MG63 (cell line): ENCODE measurements around the gene AMOT. TPM values are rescaled to one million over a fixed set of nuclear protein-coding genes. Genes with fewer than 3 reads are reported as not detected.
"Not testable (repeated sequence)": the region's sequence is repeated elsewhere in the genome, so short reads cannot be mapped to it uniquely, and the experiment has no call there.

ENCODE experiments used
- DNase-seq: peaks from one replicate; pipeline ENCODE4 v3.0.0-alpha.2; 2020
- H3K27me3 ChIP-seq: fragments of 250-450 bp; sonication (Bioruptor Pico); 2 replicates; pipeline ENCODE4 v1.5.1; 2020; ENCODE audit warnings: mild to moderate bottlenecking, moderate library complexity
- H3K36me3 ChIP-seq: fragments of 250-450 bp; sonication (Bioruptor Pico); 2 replicates; pipeline ENCODE4 v1.5.1; 2020; ENCODE audit warnings: mild to moderate bottlenecking, moderate library complexity
- H3K4me3 ChIP-seq: fragments of 250-450 bp; sonication (Bioruptor Pico); 2 replicates; pipeline ENCODE4 v1.5.1; 2020; ENCODE audit warnings: mild to moderate bottlenecking, moderate library complexity
- H3K9me3 ChIP-seq: fragments of 250-450 bp; sonication (Bioruptor Pico); 2 replicates; pipeline ENCODE4 v1.5.1; 2020; ENCODE audit warnings: mild to moderate bottlenecking, moderate library complexity
- total RNA-seq: library from RNA; depleted of rRNA; stranded (reverse); fragments of >200 nt; shearing (Covaris generic); gene quantifications from 2 replicates; pipeline ENCODE4 v1.2.3, GENCODE V29; 2014; ENCODE audit warnings: low replicate concordance; rRNA removed

AMOT gene, protein sequence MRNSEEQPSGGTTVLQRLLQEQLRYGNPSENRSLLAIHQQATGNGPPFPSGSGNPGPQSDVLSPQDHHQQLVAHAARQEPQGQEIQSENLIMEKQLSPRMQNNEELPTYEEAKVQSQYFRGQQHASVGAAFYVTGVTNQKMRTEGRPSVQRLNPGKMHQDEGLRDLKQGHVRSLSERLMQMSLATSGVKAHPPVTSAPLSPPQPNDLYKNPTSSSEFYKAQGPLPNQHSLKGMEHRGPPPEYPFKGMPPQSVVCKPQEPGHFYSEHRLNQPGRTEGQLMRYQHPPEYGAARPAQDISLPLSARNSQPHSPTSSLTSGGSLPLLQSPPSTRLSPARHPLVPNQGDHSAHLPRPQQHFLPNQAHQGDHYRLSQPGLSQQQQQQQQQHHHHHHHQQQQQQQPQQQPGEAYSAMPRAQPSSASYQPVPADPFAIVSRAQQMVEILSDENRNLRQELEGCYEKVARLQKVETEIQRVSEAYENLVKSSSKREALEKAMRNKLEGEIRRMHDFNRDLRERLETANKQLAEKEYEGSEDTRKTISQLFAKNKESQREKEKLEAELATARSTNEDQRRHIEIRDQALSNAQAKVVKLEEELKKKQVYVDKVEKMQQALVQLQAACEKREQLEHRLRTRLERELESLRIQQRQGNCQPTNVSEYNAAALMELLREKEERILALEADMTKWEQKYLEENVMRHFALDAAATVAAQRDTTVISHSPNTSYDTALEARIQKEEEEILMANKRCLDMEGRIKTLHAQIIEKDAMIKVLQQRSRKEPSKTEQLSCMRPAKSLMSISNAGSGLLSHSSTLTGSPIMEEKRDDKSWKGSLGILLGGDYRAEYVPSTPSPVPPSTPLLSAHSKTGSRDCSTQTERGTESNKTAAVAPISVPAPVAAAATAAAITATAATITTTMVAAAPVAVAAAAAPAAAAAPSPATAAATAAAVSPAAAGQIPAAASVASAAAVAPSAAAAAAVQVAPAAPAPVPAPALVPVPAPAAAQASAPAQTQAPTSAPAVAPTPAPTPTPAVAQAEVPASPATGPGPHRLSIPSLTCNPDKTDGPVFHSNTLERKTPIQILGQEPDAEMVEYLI
- total RNA-seq: 0.79 and 2.7 TPM in 2 replicates

DNA sequence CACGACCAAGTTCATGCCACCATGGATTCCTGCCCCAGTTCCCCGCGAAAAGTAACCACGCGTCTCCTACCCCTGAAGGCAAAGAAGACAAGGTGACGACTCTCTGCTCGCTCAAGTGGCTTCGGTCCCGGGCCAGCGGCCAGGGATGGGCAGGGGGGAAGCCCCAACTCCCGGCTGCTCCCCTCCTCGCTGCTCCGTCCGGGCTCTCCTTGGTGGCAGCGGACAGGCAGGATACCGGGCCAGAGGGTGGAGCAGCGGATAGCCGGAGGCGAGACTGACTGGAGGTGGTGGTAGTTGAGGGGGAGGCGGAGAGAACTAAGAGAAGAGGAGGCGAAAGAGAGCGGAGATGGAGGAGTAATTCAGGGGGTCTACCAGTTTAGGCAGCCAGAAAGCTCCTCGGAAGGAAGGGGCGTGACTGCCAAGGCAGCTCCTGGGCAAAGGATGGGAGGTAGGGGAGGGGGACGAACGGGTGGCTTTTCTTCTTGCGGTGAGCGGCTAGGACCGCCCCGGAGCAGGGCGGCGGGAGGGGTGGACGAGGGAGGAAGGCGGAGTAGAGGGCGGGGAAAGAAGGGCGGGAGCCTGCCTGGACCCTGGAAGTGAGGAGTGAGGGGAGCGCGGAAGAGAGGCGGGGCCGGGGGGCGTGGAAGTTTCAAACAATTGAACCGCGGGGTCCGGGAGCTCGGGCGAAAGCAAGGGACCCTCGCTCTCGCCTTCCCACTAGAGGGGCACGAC, at the start of gene AMOT:
Gene AMOT (minus strand): TSS at position 450 of the 732 bp plus-strand sequence. CDS start 17,705 bp downstream, outside the sequence.
- H3K36me3 ChIP-seq: no peaks in the 10 kb centered on the region
- peak; percentile 73 for DNase-seq
- peak within 1 kb of the TSS; percentile 62 for H3K4me3 ChIP-seq
- no peaks in the 10 kb centered on the region for H3K9me3 ChIP-seq
- no peaks in the 10 kb centered on the region for H3K27me3 ChIP-seq

DNA sequence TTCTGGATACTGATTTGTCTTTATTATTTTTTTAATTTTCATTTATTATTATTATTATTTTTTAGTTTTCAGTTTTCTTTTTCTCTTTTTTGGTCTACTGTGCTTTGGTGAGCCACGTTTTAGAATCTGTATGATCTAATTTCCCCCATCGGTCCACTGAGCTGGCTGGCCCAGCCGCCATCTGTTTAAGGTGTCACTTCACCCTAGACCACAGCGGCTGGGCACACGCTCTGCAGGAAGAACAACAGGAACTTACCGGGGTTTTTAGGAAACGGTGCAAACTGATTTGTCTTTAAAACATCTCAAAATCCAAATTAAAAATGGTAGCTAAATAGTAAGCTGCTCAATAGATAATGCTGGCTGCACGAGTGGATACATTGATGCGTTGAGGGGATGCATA, 48.8 kb upstream of the AMOT start:
- no peaks in the 10 kb centered on the region for H3K36me3 ChIP-seq
- no peaks in the 10 kb centered on the region for H3K27me3 ChIP-seq
- H3K9me3 ChIP-seq: no peaks in the 10 kb centered on the region
- H3K4me3 ChIP-seq: no peak overlapping the region
- DNase-seq: no peak

DNA sequence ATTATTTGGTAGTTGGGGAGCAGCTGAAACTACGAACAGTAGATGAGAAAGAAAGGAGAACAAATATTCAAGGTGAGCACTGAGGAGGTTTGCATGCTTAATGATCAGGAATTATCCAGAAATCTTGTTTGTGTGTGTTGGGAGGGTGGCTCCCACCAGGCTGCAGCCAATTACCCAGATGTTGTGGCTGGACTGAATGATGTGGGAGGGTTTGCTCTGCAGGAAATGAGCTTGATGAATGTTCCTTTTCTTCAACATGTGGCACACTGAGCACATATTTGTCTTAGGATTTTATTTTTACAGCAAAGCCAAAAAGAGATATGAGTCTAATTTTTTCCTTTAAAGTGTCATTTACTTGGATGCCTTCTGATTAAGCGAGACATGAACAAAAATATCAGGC, 48.3 kb upstream of the AMOT start:
- Histone ChIP-seq H3K36me3 (no peaks in the 10 kb centered on the region), H3K9me3 (no peaks in the 10 kb centered on the region), H3K4me3 (no peak overlapping the region), H3K27me3 (no peaks in the 10 kb centered on the region)
- DNase-seq: no peak

DNA sequence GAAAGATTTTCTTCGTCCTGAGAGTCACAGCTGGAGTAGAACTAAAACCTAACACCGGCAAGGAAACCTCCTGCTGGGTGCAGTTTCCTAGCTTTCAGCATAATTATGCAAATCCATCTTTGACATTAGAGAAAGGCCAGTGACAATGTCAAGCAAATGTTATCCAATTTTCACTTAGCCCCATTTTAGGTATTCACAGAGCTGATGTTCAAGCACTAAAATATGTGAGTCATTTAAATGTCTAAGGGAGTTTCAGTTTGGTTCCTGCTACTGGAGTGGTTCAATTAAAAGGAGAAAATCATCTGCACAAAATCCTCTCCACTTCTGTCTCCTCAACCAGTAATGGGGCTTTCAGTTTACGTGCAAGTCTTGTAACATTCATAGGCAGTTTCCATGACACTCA, 37.1 kb upstream of the AMOT start:
- DNase-seq: no peak
- no peaks in the 10 kb centered on the region for H3K27me3 ChIP-seq
- H3K36me3 ChIP-seq: no peaks in the 10 kb centered on the region
- no peaks in the 10 kb centered on the region for H3K9me3 ChIP-seq
- no peak overlapping the region for H3K4me3 ChIP-seq

DNA sequence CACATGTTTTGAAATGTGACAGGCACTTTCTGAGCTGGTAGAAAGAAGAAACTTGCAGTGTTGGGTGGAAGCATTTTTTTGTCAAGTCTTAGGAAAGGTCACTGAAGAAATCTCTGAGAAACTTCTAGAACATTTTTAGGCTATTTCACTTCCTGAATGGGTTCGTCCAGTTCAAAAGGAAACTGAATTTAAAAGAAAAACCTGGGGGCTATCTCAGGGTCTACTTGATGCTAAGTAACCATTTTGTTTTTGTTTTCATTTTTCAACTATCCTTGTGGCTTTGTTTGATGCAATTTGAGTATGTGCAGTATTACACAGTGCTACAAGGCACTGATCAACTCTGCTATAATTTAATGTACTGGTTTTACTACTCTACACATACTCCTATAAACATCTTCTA, 34.0 kb upstream of the AMOT start:
- Histone ChIP-seq H3K4me3 (no peak overlapping the region), H3K27me3 (no peaks in the 10 kb centered on the region), H3K9me3 (no peaks in the 10 kb centered on the region), H3K36me3 (no peaks in the 10 kb centered on the region)
- DNase-seq: no peak

DNA sequence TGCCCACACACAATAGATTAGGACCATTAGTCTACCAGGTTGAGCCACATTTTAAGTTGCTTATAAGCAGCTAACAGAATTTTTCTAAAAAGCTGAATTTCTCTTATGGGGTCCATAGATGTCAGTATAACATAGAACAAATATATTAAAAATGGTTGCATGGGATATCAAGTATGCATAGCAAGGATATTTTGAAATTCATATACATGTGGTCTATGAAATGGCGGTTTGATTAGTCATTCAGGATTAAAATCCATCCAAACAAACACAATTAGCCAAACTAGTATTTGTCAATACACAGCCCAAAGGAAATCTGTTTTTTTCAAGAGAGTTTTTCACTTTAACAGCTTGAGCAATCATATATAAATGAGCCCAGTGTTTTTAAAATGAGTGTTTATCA, 33.5 kb upstream of the AMOT start:
- no peaks in the 10 kb centered on the region for H3K9me3 ChIP-seq
- H3K27me3 ChIP-seq: no peaks in the 10 kb centered on the region
- no peak overlapping the region for H3K4me3 ChIP-seq
- H3K36me3 ChIP-seq: no peaks in the 10 kb centered on the region
- no peak for DNase-seq

DNA sequence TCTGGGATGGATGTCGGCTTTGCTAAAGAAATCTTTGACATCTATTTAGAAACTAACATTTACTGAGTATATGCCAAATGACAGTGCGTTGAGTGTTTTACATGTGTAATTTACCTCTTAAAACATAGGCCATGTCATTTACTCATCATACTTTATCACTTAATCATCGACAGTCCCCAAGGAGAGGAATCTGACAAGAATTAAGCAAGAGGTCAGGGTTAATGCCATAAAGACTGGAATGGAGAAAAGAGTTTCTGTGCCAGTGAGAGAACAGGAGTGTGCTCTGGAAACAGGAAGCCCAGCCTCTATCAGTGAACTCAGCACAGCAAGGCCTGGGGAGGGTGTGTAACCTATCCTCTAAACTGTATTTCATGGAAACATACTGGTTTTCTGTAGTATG, 28.0 kb upstream of the AMOT start:
- Histone ChIP-seq H3K27me3 (no peaks in the 10 kb centered on the region), H3K9me3 (no peaks in the 10 kb centered on the region), H3K36me3 (no peaks in the 10 kb centered on the region), H3K4me3 (no peak overlapping the region)
- DNase-seq: no peak

DNA sequence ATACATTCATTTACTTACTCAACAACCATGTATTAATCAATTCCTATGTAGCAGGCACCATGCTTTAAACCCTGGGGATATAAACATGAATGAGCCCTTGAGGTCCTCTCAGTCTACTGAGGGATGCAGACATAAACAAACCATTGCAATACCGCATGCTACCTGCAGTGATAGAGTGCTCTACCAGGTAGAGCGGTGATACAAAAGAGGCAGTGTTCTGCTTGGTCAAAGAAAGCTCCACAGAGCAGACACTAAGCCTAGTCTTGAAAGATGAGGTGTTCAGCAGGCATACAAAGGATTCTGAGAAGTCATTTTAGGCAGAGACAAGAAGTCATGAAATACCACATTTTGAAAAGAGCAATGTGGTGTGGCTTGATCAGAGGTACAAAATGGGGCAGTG, 26.9 kb upstream of the AMOT start:
- Histone ChIP-seq H3K27me3 (no peaks in the 10 kb centered on the region), H3K36me3 (no peaks in the 10 kb centered on the region), H3K4me3 (no peak overlapping the region), H3K9me3 (no peaks in the 10 kb centered on the region)
- no peak for DNase-seq

DNA sequence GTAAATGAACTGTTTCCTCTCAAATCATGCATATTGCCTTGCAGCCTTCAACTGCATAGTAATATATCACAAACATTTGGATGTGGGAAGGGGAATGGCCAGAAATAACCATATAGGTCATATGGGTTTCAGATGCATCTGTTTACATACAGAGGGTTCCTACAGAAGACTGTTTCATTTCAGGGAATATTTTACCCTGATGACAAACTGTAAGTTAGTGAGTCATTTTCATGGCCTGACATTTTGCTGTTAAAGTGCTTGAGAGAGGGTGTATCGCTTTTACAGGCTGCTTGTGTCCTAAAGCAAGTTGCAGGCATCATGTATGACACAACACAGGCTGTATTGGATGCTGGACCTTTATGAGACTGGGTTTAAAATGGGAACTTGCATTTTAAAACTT, 25.5 kb upstream of the AMOT start:
- H3K9me3 ChIP-seq: no peaks in the 10 kb centered on the region

DNA sequence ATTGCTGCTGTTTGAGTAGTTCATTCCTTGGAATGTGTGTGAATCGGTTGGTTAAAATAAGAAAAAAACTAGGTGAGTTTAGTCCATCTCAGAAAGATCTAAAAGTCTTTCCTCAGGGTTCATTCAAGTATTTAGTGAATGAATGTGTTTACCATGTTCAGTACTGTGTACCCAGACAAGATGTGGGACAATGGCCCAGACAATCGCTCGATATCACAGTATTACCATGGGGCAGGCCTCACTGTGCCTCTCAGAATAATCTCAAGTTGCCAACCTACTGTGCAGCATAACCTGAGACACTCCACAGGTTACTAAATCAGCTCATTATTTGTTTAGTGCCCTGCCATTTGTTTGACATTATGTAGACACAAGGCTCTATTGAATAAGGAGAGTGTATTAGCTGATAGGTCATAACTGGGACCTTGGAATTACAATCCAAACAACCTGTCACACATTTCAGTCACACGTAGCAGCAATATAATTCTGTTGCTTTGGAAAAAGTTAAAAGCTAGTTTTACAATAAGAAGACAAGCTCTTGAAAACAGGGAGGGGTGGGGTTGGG, 24.9 kb upstream of the AMOT start:
- Histone ChIP-seq H3K4me3 (no peak overlapping the region), H3K9me3 (no peaks in the 10 kb centered on the region), H3K36me3 (no peaks in the 10 kb centered on the region), H3K27me3 (no peaks in the 10 kb centered on the region)
- no peak for DNase-seq

More for the DNA sequence above, 25.5 kb upstream of the AMOT start:
- Histone ChIP-seq H3K27me3 (no peaks in the 10 kb centered on the region), H3K36me3 (no peaks in the 10 kb centered on the region), H3K4me3 (no peak overlapping the region)
- no peak for DNase-seq

DNA sequence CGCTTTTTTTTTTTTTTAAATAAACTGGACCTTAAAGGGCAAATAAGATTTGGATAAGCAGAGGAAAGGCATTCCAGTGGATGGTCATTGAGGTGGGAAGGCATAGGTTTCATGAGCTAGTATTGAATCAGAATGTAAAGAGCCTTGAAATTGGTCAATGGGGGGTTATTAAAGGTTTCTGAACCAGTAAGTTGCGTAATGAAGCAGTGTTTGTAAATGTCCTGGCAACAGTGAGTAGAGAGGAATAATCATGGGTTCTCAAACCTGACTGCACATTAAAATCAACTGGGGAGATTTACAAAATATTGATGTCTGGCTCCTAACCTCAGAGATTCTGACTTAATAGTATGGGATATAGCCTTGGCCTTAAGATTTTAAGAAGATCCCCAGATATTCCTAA, 23.2 kb upstream of the AMOT start:
- no peak for DNase-seq
- no peaks in the 10 kb centered on the region for H3K27me3 ChIP-seq
- no peaks in the 10 kb centered on the region for H3K9me3 ChIP-seq
- H3K36me3 ChIP-seq: no peaks in the 10 kb centered on the region
- H3K4me3 ChIP-seq: no peak overlapping the region

DNA sequence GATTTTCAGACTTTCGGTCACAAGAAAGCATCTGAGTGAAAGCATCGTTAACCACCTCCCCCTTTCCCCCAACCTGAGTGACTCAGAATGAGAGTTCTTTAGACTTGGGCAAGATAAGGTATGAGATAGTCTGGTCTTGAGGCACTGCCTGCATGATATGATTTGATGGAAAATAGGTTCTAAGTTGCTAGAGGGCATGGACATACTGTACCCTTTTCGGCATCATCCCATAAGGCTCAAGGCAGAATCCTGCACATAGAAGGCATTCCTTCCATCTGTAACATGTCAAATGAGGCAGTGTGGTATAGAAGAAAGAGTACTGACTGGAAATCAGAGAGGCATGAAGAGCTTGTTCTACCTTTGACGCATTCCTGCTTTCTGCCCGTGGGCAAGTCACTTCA, 16.8 kb upstream of the AMOT start:
- no peak for DNase-seq
- no peak overlapping the region for H3K4me3 ChIP-seq
- no peaks in the 10 kb centered on the region for H3K36me3 ChIP-seq
- H3K27me3 ChIP-seq: no peaks in the 10 kb centered on the region
- H3K9me3 ChIP-seq: no peaks in the 10 kb centered on the region

DNA sequence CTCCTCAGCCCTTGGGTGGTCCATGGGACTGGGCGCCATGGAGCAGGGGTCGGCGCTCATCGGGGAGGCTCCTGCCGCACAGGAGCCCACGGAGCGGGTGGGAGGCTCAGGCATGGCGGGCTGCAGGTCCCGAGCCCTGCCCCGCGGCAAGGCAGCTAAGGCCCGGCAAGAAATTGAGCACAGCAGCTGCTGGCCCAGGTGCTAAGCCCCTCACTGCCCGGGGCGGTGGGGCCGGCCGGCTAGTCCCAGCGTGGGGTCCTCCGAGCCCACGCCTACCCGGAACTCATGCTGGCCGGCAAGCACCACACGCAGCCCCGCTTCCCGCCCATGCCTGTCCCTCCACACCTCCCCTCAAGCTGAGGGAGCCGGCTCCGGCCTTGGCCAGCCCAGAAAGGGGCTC, 14.3 kb upstream of the AMOT start:
- not testable (repeated sequence) for H3K36me3 ChIP-seq, H3K4me3 ChIP-seq, H3K27me3 ChIP-seq, DNase-seq, H3K9me3 ChIP-seq

DNA sequence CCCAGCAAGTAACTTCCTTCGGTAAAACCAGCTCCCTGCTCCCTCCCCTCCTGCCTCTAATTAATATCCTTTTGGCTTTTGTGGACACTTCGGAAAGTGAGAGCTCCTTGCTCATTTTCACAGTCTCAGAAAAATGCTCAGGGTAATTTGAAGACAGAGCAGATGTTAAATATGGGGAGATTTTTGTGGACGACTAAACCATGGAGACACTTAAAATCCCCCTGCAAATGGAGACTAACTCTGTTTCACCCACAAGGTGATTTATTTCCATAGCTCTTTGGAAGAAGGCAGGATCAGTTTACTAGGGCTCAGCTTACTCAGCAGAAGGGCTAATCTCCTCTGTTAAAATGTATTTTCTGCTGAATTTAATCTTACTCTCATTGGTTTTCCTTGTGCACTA, 12.2 kb upstream of the AMOT start:
- no peaks in the 10 kb centered on the region for H3K36me3 ChIP-seq
- no peaks in the 10 kb centered on the region for H3K27me3 ChIP-seq
- DNase-seq: no peak
- H3K4me3 ChIP-seq: no peak overlapping the region
- no peaks in the 10 kb centered on the region for H3K9me3 ChIP-seq

DNA sequence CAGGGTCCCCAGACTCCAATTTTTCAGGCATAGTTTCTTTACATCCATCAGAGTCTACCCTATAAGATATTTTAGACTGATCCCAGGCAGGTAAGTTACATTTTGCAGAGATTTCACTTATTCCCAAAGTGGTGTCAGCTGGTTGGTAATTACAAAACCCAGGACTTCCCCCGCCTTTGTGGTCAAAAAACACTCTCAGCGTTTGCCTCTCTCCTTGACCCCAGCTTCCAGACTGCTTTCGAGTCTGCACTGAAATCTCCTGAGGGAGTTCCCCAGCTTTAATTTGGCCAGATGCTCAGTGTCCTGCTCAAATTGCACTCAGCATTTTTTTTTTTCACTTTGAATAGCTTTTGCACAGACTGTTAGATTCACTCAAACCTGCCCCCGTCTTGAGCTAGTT, 11.2 kb upstream of the AMOT start:
- no peaks in the 10 kb centered on the region for H3K9me3 ChIP-seq
- DNase-seq: no peak
- no peaks in the 10 kb centered on the region for H3K36me3 ChIP-seq
- no peak overlapping the region for H3K4me3 ChIP-seq
- H3K27me3 ChIP-seq: no peaks in the 10 kb centered on the region

DNA sequence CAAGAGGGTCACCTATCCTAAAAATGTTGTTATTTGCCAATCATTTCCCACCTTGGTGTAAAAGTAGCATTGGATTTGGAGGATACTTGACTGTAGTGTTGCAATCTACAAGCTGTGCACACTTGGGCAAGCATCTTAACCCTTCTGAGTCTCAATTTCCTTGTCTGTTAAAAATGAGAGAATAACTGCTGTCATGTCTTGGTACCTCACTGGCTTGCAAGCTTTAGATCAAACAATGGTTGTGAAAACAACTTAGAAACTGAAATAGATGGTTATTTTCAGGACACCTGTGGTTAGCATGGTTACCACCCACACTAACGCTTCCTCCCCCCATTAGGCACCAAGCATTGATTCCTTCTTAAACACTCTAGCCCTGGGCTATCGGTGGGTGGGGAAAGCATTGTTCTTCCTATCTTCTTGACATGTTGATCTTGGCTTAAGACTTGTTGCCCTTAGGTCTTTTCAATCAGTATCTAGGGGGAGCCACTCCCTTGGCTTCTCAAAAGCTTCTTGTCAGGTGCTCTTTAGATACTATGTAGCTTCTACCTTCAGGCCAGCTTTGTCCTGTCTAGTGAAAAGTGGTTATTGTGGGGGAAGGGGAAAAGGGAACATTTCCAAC, 10.6 kb upstream of the AMOT start:
- H3K4me3 ChIP-seq: no peak overlapping the region
- no peaks in the 10 kb centered on the region for H3K36me3 ChIP-seq
- no peaks in the 10 kb centered on the region for H3K9me3 ChIP-seq
- DNase-seq: no peak
- H3K27me3 ChIP-seq: no peaks in the 10 kb centered on the region
